ENCODE results near the gene ATP10A. TPM values are rescaled to one million over a fixed set of nuclear protein-coding genes. Genes with fewer than 3 reads are reported as not detected.

ATP10A gene
- total RNA-seq, 1 donor from 2014 or later: 44.4 TPM

- Mint-ChIP-seq H3K36me3 (ENCODE audit: low read depth) (peaks cover 30% of the 10 kb centered on the region), H3K27me3 (ENCODE audit: low read depth) (no peaks in the 10 kb centered on the region), H3K4me1 (ENCODE audit: low read depth) (peaks cover 2% of the 10 kb centered on the region), H3K4me3 (ENCODE audit: low read depth) (no peak overlapping the region), H3K27ac (no peak overlapping the region), H3K9me3 (no peaks in the 10 kb centered on the region)
- DNase-seq (ENCODE audit: low spot score): no peak
- intact Hi-C loops (cut with micrococcal nuclease): no loop called here
Observed at GRCh38 chr15:25733036-25733855, 129.9 kb downstream of the ATP10A start.

GRCh38 chr15:25732191-25732590, 130.9 kb downstream of the ATP10A start:
- H3K4me3 Mint-ChIP-seq (ENCODE audit: low read depth): no peak overlapping the region
- no peaks in the 10 kb centered on the region for H3K9me3 Mint-ChIP-seq

DNA sequence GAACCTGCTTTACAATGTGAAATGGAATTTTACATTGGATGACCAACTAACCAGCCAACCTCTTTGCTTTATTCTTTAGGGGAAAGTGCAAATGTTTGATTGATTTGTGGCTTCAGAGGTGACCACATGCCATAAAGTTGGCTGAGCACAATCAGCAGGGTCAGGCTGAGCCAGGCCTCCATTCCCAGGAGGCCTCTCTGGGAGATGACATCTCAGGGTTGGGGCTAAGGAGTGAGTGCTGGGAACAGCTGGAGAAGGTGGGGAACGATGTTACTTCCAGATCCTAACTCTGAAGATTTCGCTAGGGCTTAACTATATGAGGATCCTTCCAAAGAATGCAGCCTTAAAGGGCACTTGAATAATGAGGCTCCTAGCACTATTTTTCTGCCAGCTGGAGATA, 131.7 kb downstream of the ATP10A start:
- Mint-ChIP-seq H3K4me1 (ENCODE audit: low read depth) (no peaks in the 10 kb centered on the region), H3K27me3 (ENCODE audit: low read depth) (no peaks in the 10 kb centered on the region), H3K36me3 (ENCODE audit: low read depth) (peaks cover 32% of the 10 kb centered on the region), H3K4me3 (ENCODE audit: low read depth) (no peak overlapping the region), H3K27ac (no peak overlapping the region), H3K9me3 (no peaks in the 10 kb centered on the region)
- DNase-seq (ENCODE audit: low spot score): no peak
- intact Hi-C loops (cut with micrococcal nuclease): no loop called here

More at GRCh38 chr15:25732191-25732590, 130.9 kb downstream of the ATP10A start:
- no peak overlapping the region for H3K27ac Mint-ChIP-seq
- no peaks in the 10 kb centered on the region for H3K4me1 Mint-ChIP-seq (ENCODE audit: low read depth)
- peaks cover 34% of the 10 kb centered on the region for H3K36me3 Mint-ChIP-seq (ENCODE audit: low read depth)
- H3K27me3 Mint-ChIP-seq (ENCODE audit: low read depth): no peaks in the 10 kb centered on the region
- DNase-seq (ENCODE audit: low spot score): no peak
- intact Hi-C loops (cut with micrococcal nuclease): no loop called here

DNA sequence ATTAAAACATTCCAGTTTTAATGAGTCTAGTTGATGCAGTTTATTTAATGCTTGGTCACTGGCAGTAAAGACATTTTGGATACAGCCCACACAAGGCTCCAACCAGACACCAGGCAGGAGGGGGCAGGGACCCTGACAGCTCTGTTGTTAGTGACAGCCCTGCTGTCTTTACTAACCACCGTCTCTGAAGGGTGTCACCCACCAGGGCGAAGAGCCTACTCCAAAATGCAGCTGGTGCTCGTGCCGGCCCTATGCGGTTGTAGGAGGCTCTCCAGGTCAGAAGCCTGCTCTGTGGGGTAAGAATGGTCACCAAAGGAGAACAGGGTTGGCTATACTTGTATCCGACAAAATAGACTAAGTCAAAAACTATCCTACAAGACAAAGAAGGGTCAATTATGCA, 132.2 kb downstream of the ATP10A start:
- Mint-ChIP-seq H3K27ac (no peak overlapping the region), H3K4me1 (ENCODE audit: low read depth) (no peaks in the 10 kb centered on the region), H3K9me3 (no peaks in the 10 kb centered on the region), H3K36me3 (ENCODE audit: low read depth) (peaks cover 31% of the 10 kb centered on the region), H3K4me3 (ENCODE audit: low read depth) (no peak overlapping the region), H3K27me3 (ENCODE audit: low read depth) (no peaks in the 10 kb centered on the region)
- DNase-seq (ENCODE audit: low spot score): no peak
- intact Hi-C loops (cut with micrococcal nuclease): no loop called here

- no peaks in the 10 kb centered on the region for H3K27me3 Mint-ChIP-seq (ENCODE audit: low read depth)
- no peaks in the 10 kb centered on the region for H3K9me3 Mint-ChIP-seq
- H3K27ac Mint-ChIP-seq: no peak overlapping the region
- H3K4me3 Mint-ChIP-seq (ENCODE audit: low read depth): no peak overlapping the region
- H3K36me3 Mint-ChIP-seq (ENCODE audit: low read depth): peaks cover 35% of the 10 kb centered on the region
- DNase-seq (ENCODE audit: low spot score): no peak
- no peaks in the 10 kb centered on the region for H3K4me1 Mint-ChIP-seq (ENCODE audit: low read depth)
- intact Hi-C loops (cut with micrococcal nuclease): no loop called here
Observed at GRCh38 chr15:25728816-25729215, 134.3 kb downstream of the ATP10A start.

DNA sequence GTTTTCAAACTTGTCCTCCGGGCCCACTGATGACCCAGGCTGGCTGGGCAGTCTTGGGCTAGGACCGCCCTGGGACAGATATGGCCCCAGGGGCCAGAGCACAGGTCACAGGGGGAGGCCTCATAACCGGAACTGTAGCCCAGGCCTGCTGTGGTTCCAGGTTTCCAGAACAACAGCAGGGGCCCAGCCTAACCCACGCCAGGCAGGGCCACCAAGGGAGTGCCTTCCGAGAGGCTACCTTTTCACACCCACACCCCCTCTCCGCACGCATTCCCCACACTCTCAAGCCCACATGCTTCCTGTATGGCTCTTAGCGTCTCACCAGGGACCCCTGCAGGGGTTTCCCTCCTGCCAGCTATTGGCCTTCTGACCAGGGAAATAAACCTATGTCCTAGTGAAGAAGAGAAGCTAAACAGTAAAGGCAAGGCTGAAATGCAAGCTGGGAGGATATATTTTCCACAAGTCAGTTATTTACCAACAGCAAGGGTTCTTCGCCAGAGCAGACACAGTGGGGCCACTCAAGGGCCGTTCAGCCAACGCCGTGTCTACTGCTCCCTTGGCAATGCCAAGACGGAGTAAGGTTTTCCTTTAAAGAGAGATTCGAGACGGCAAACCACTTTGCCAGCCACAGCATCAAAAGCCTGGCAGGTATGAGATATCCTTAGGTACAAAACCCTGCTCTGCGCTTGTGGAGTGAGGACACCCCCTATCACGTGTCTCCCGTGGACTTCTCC, 135.1 kb downstream of the ATP10A start:
- intact Hi-C loops (cut with micrococcal nuclease): no loop called here
- Mint-ChIP-seq H3K4me1 (ENCODE audit: low read depth) (no peaks in the 10 kb centered on the region), H3K36me3 (ENCODE audit: low read depth) (peaks cover 38% of the 10 kb centered on the region), H3K27ac (no peak overlapping the region), H3K27me3 (ENCODE audit: low read depth) (no peaks in the 10 kb centered on the region), H3K4me3 (ENCODE audit: low read depth) (no peak overlapping the region), H3K9me3 (no peaks in the 10 kb centered on the region)
- DNase-seq (ENCODE audit: low spot score): no peak

DNA sequence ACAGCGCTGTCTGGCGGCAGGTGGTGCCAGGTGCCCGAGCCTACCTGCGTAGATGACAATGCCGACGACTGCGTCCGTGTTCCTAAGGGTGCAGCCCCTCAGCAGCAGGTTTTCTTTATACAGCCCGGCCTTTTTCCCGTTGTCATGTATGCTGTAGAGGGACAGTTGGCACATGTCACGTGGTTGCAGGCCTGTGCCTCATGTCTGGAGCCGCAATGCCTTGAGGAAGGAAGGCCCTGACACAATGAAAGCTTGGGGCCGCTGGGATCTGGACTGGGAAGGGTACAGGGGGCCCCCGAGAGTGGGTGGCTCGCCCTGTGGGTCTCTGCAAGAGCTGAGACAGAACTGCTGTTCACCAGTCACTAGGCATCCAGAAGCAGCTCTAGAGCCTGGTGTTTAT, 136.0 kb downstream of the ATP10A start:
- no peak overlapping the region for H3K27ac Mint-ChIP-seq
- H3K36me3 Mint-ChIP-seq (ENCODE audit: low read depth): peaks cover 43% of the 10 kb centered on the region
- H3K4me1 Mint-ChIP-seq (ENCODE audit: low read depth): no peaks in the 10 kb centered on the region
- no peaks in the 10 kb centered on the region for H3K27me3 Mint-ChIP-seq (ENCODE audit: low read depth)
- H3K4me3 Mint-ChIP-seq (ENCODE audit: low read depth): no peak overlapping the region
- no peak for DNase-seq (ENCODE audit: low spot score)
- no peaks in the 10 kb centered on the region for H3K9me3 Mint-ChIP-seq
- intact Hi-C loops (cut with micrococcal nuclease): no loop called here

GRCh38 chr15:25725758-25726157, 137.4 kb downstream of the ATP10A start:
- Mint-ChIP-seq H3K36me3 (ENCODE audit: low read depth) (peaks cover 46% of the 10 kb centered on the region), H3K27me3 (ENCODE audit: low read depth) (no peaks in the 10 kb centered on the region), H3K4me3 (ENCODE audit: low read depth) (no peak overlapping the region), H3K9me3 (no peaks in the 10 kb centered on the region), H3K27ac (no peak overlapping the region), H3K4me1 (ENCODE audit: low read depth) (no peaks in the 10 kb centered on the region)
- intact Hi-C loops (cut with micrococcal nuclease): no loop called here
- no peak for DNase-seq (ENCODE audit: low spot score)

GRCh38 chr15:25724899-25725298, 138.2 kb downstream of the ATP10A start:
- H3K27ac Mint-ChIP-seq: no peak overlapping the region
- H3K4me1 Mint-ChIP-seq (ENCODE audit: low read depth): no peaks in the 10 kb centered on the region
- H3K9me3 Mint-ChIP-seq: no peaks in the 10 kb centered on the region
- H3K27me3 Mint-ChIP-seq (ENCODE audit: low read depth): no peaks in the 10 kb centered on the region
- DNase-seq (ENCODE audit: low spot score): no peak
- no peak overlapping the region for H3K4me3 Mint-ChIP-seq (ENCODE audit: low read depth)
- H3K36me3 Mint-ChIP-seq (ENCODE audit: low read depth): peaks cover 53% of the 10 kb centered on the region
- intact Hi-C loops (cut with micrococcal nuclease): loop anchor here (5.0 kb wide), 1 partner anchor 288 kb away; the partner anchor contains the start of gene UBE3A

DNA sequence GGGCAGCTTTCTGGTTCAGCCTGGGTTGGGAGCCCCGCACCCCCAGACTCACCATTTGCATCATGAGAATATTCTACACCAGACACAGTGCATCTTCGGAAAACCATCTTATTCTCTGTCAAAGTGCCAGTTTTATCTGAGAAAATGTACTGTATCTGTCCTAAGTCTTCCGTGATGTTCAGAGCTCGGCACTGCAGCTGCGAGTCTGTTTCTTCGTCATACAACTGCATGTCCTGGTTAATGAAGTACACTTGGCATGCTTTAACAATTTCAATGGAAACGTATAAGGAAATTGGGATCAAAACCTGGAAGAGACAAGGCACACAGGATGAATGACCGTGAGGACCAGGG, 141.5 kb downstream of the ATP10A start:
- H3K36me3 Mint-ChIP-seq (ENCODE audit: low read depth): peaks cover 55% of the 10 kb centered on the region
- H3K4me3 Mint-ChIP-seq (ENCODE audit: low read depth): no peak overlapping the region
- H3K9me3 Mint-ChIP-seq: no peaks in the 10 kb centered on the region
- no peaks in the 10 kb centered on the region for H3K27me3 Mint-ChIP-seq (ENCODE audit: low read depth)
- no peak for DNase-seq (ENCODE audit: low spot score)
- H3K27ac Mint-ChIP-seq: no peak overlapping the region
- intact Hi-C loops (cut with micrococcal nuclease): loop anchor here (5.0 kb wide), 1 partner anchor 284 kb away; the partner anchor contains the start of gene UBE3A
- no peaks in the 10 kb centered on the region for H3K4me1 Mint-ChIP-seq (ENCODE audit: low read depth)

DNA sequence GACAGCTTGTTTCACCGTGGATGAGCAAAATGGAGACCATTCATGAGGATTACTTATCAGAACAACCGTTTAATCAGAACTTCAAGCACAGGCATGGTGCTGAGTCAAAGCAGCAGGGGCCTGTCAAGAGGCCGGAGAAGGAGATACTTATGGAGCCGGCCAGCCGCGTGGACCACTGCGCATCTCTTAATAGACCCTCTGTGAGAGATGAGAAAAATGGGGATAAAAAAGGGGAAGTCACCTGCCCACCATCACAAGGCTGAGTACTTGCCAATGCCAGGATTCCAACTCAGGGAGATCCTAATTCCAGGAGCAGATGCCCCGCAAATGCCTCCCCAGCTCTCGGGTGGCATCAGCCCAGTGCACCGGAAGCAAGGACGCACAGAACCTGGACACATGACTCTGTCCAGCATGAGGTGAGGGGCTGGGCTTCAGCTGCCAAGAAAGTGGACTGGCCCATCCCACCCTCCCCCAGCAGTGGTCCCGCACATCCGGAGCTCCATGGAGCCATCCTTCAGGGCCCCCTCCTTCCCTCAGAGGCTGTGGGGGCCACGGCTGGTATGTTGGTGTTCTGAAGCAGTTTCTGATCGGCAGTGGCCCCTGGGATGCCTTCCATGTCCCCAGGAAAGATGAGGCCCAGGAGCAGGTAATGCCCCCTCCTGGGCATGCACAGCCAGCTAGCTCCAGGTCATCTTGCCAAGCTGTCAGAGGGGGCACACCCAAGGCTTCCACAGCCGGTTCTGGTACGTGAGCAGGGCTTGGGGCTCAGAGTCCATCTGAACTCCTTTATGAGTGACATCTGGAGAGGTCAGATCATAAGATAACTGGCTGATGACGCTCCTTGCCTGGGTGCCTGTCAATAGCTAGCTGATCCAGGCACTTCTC, 143.8 kb downstream of the ATP10A start:
- DNase-seq (ENCODE audit: low spot score): no peak
- H3K27ac Mint-ChIP-seq: no peak overlapping the region
- H3K27me3 Mint-ChIP-seq (ENCODE audit: low read depth): no peaks in the 10 kb centered on the region
- no peaks in the 10 kb centered on the region for H3K9me3 Mint-ChIP-seq
- H3K36me3 Mint-ChIP-seq (ENCODE audit: low read depth): peaks cover 42% of the 10 kb centered on the region
- H3K4me3 Mint-ChIP-seq (ENCODE audit: low read depth): no peak overlapping the region
- no peaks in the 10 kb centered on the region for H3K4me1 Mint-ChIP-seq (ENCODE audit: low read depth)
- intact Hi-C loops (cut with micrococcal nuclease): no loop called here

- intact Hi-C loops (cut with micrococcal nuclease): no loop called here
- Mint-ChIP-seq H3K4me3 (ENCODE audit: low read depth) (no peak overlapping the region), H3K4me1 (ENCODE audit: low read depth) (no peaks in the 10 kb centered on the region), H3K27ac (no peak overlapping the region), H3K9me3 (no peaks in the 10 kb centered on the region), H3K27me3 (ENCODE audit: low read depth) (no peaks in the 10 kb centered on the region), H3K36me3 (ENCODE audit: low read depth) (peaks cover 38% of the 10 kb centered on the region)
- DNase-seq (ENCODE audit: low spot score): no peak
Observed at GRCh38 chr15:25718597-25718996, 144.5 kb downstream of the ATP10A start.

Data from activated T-helper 2 cell treated with anti-CD3 and anti-CD28 coated beads, Interferon-gamma antibody, Interleukin-2, Interleukin-4, amounts not matched to agents 10 μg/mL and 5 μg/mL and 100 μg/mL, durations not matched to agents 14 hours and 24 hours and 36 hours (primary cell).